Measurements from ENCODE around the gene MYL4.

MYL4 gene

DNA sequence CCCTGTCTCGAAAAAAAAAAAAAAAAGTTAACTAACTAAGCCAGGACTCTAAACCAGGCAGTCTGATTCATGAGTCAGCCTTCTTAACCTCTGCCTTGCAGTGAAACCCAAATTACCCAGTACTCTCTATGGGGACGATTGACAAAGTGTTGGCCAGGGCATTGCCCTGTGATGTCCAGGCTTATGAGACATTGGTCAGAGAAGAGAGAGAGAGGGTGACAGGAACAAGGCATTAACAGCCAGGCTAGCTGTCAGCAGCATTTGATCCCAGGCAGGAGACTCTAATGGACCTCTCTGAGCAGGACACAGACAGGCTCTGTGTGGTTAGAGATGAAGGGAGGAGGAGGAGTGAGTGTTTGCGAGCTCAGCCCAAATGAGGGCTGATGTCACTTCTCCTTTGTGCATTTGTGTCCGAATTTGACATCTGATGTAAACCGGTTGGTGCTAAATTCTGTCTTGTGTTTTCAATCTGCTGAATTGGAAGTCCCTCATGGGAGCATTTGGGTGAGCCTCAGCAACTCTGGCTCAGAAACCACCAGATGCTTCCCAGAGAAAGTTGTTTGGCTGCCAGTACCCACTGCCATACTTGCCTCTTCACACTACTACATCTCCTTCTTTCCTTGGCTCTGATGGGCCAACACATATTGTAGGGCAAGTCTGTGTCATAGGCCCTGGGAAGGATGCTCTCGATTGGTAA lies 4.3 kb upstream of the MYL4 start:
- TF ChIP-seq, protein P1, sequence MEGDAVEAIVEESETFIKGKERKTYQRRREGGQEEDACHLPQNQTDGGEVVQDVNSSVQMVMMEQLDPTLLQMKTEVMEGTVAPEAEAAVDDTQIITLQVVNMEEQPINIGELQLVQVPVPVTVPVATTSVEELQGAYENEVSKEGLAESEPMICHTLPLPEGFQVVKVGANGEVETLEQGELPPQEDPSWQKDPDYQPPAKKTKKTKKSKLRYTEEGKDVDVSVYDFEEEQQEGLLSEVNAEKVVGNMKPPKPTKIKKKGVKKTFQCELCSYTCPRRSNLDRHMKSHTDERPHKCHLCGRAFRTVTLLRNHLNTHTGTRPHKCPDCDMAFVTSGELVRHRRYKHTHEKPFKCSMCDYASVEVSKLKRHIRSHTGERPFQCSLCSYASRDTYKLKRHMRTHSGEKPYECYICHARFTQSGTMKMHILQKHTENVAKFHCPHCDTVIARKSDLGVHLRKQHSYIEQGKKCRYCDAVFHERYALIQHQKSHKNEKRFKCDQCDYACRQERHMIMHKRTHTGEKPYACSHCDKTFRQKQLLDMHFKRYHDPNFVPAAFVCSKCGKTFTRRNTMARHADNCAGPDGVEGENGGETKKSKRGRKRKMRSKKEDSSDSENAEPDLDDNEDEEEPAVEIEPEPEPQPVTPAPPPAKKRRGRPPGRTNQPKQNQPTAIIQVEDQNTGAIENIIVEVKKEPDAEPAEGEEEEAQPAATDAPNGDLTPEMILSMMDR (IDR thresholded peaks at IDR 0.05; ENCODE audit: insufficient read depth, low read depth, low read length, missing control alignments): no peak
- peak; percentile 76 for DNase-seq (ENCODE audit: low read depth)
- peak overlapping the region; percentile 51 for H3K4me3 ChIP-seq (ENCODE audit: low read depth, low read length)

DNA sequence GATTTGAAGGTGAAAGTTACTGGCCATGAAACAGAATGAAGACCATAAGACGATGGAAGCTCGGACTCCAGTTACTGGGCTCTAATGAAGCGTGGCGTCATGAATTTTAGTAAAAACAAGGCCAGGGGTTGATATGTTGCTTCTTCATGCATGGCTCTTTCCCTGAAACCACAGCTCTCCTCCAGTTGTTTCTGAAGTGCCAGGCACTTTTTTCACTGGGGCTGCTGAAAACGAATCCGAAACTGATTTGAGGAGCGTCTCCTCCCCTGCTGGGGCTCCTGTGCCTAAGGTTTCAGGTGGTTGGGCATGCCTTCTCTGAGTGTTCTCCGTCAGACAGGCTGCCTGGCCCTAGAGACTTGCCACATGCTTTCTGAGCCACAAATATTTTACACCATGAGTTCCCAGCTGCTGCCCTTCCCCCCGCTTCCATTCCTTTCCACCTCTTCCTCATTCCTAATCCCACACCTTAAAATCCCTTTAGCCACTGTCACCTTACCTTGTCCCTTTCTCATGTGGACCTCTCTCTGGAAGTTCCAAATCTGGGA lies 3.7 kb upstream of the MYL4 start:
- DNase-seq (ENCODE audit: low read depth): peak; percentile 90
- peak overlapping the region; percentile 51 for H3K4me3 ChIP-seq (ENCODE audit: low read depth, low read length)
- TF ChIP-seq, protein P1 (IDR thresholded peaks at IDR 0.05; ENCODE audit: insufficient read depth, low read depth, low read length, missing control alignments): no peak

- TF ChIP-seq, protein P1 (IDR thresholded peaks at IDR 0.05; ENCODE audit: insufficient read depth, low read depth, low read length, missing control alignments): no peak
- H3K4me3 ChIP-seq (ENCODE audit: low read depth, low read length): no peak overlapping the region
- no peak for DNase-seq (ENCODE audit: low read depth)
Observed at GRCh38 chr17:47207143-47208067, 1.7 kb upstream of the MYL4 start.

GRCh38 chr17:47209499-47209898 lies 351 bp downstream of the MYL4 start:
- H3K4me3 ChIP-seq (ENCODE audit: low read depth, low read length): no peak overlapping the region
- DNase-seq (ENCODE audit: low read depth): no peak
- TF ChIP-seq, protein P1 (IDR thresholded peaks at IDR 0.05; ENCODE audit: insufficient read depth, low read depth, low read length, missing control alignments): no peak

GRCh38 chr17:47210105-47210504 lies 957 bp downstream of the MYL4 start:
- no peak for DNase-seq (ENCODE audit: low read depth)
- TF ChIP-seq, protein P1 (IDR thresholded peaks at IDR 0.05; ENCODE audit: insufficient read depth, low read depth, low read length, missing control alignments): no peak
- no peak overlapping the region for H3K4me3 ChIP-seq (ENCODE audit: low read depth, low read length)

DNA sequence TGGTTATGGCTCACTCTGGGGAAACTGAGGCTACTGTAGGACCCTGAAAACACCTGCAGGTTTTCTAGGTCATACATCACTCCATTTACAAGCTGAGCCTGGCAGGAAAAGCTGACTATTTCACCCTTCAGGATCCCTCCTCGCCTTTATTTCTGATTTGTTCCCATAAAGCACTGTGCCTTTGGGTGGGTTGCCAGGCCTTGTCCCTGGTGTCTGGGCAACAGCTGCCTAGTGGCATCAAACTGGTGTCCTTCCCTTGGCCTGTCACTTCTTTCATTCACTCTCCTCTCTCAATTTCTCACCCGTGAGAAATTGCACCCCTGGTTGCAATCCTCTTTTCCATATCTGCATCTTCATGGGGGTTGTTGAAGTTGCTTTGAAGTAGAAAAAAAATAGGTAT lies 1.6 kb downstream of the MYL4 start:
- TF ChIP-seq, protein P1 (IDR thresholded peaks at IDR 0.05; ENCODE audit: insufficient read depth, low read depth, low read length, missing control alignments): no peak
- no peak overlapping the region for H3K4me3 ChIP-seq (ENCODE audit: low read depth, low read length)

More for the DNA sequence above, 1.6 kb downstream of the MYL4 start:
- DNase-seq (ENCODE audit: low read depth): no peak

All from GM12865 (cell line).